CD14-positive monocyte (primary cell): ENCODE data around the gene TMEM222. TPM values are rescaled to one million over a fixed set of nuclear protein-coding genes. Genes with fewer than 3 reads are reported as not detected.

Experiments used
- DNase-seq, 3 donors: peaks; one replicate each; pipeline ENCODE4 v3.0.0-alpha.2; 2011 to 2022
- H2AFZ ChIP-seq: 2 replicates; pipeline ENCODE4 v1.6.0; 2012; ENCODE audit warnings: mild to moderate bottlenecking, low read depth, low read length, inconsistent platforms; ENCODE audit not compliant: insufficient read depth, poor library complexity, severe bottlenecking
- H3K27ac ChIP-seq, 2 donors: 1 replicate in 1 of 2; 2 replicates in 1 of 2; pipeline ENCODE4 v1.5.1; 2012 to 2013; ENCODE audit warnings: low read length in 2 of 2, control low read depth in 1 of 2, inconsistent platforms in 1 of 2, low read depth in 1 of 2, mild to moderate bottlenecking in 1 of 2
- H3K27me3 ChIP-seq, 2 donors: one replicate each; pipeline versions ENCODE4 v1.6.0 to v1.6.1; 2011 to 2013; ENCODE audit warnings: low read length in 2 of 2; ENCODE audit not compliant: control insufficient read depth in 2 of 2, insufficient read depth in 2 of 2
- H3K36me3 ChIP-seq, 2 donors: replicated peaks in 1 of 2; 1 replicate in 1 of 2; 2 replicates in 1 of 2; pipeline versions ENCODE4 v1.5.1 to v1.6.1; 2012 to 2013; ENCODE audit warnings: low read length in 2 of 2, control low read depth in 1 of 2, inconsistent platforms in 1 of 2, mild to moderate bottlenecking in 1 of 2; ENCODE audit not compliant: insufficient read depth in 2 of 2, control insufficient read depth in 1 of 2
- H3K4me1 ChIP-seq, 2 donors: 1 replicate in 1 of 2; 2 replicates in 1 of 2; pipeline versions ENCODE4 v1.5.1 to v1.6.1; 2012 to 2013; ENCODE audit warnings: low read length in 2 of 2, control low read depth in 1 of 2, inconsistent platforms in 1 of 2, mild to moderate bottlenecking in 1 of 2, moderate library complexity in 1 of 2; ENCODE audit not compliant: insufficient read depth in 2 of 2, control insufficient read depth in 1 of 2
- H3K4me2 ChIP-seq: replicated peaks from 2 replicates; pipeline ENCODE3; 2012; ENCODE audit warnings: low read length, moderate library complexity, mild to moderate bottlenecking; ENCODE audit not compliant: poor library complexity, severe bottlenecking; ENCODE audit errors: extremely low read depth
- H3K4me3 ChIP-seq, 3 experiments: fragments of 200-600 bp in 1 of 3; sonication (generic) in 1 of 3; replicated peaks in 1 of 3; 1 replicate in 2 of 3; 2 replicates in 1 of 3; pipeline ENCODE4 v1.5.1; 2011 to 2013; ENCODE audit warnings: low read length in 3 of 3, mild to moderate bottlenecking in 3 of 3, control low read depth in 2 of 3, low read depth in 2 of 3, inconsistent platforms in 1 of 3, moderate library complexity in 1 of 3
- H3K79me2 ChIP-seq: 2 replicates; pipeline ENCODE4 v1.6.0; 2012; ENCODE audit warnings: mild to moderate bottlenecking, control low read depth, inconsistent platforms, low read length, moderate library complexity; ENCODE audit not compliant: insufficient read depth
- H3K9ac ChIP-seq: 2 replicates; pipeline ENCODE4 v1.6.0; 2017; ENCODE audit warnings: low read length, mild to moderate bottlenecking; ENCODE audit not compliant: insufficient read depth, poor library complexity, severe bottlenecking
- H3K9me3 ChIP-seq, 2 donors: replicated peaks in 1 of 2; 1 replicate in 1 of 2; 2 replicates in 1 of 2; pipeline versions ENCODE4 v1.5.1 to v1.6.1; 2012 to 2013; ENCODE audit warnings: low read length in 2 of 2, control low read depth in 1 of 2; ENCODE audit not compliant: control insufficient read depth in 1 of 2, insufficient read depth in 1 of 2
- H4K20me1 ChIP-seq: 2 replicates; pipeline ENCODE4 v1.6.0; 2012; ENCODE audit warnings: mild to moderate bottlenecking, low read length, control low read depth, moderate library complexity; ENCODE audit not compliant: insufficient read depth
- H3K27ac Mint-ChIP-seq, 7 donors: one replicate each; pipeline ENCODE4 v1.8.0; 2020; ENCODE audit warnings: mild to moderate bottlenecking in 7 of 7, mixed read lengths in 7 of 7, moderate library complexity in 6 of 7, inconsistent platforms in 2 of 7
- H3K27me3 Mint-ChIP-seq, 3 donors: one replicate each; pipeline ENCODE4 v1.8.0; 2021 to 2022; ENCODE audit warnings: low read depth in 3 of 3, mild to moderate bottlenecking in 3 of 3, mixed read lengths in 3 of 3, moderate library complexity in 3 of 3, inconsistent platforms in 1 of 3
- H3K36me3 Mint-ChIP-seq, 2 donors: one replicate each; pipeline ENCODE4 v1.8.0; 2020; ENCODE audit warnings: mixed read lengths in 2 of 2, inconsistent platforms in 1 of 2, mild to moderate bottlenecking in 1 of 2
- H3K4me1 Mint-ChIP-seq: one replicate; pipeline ENCODE4 v1.8.0; 2020; ENCODE audit warnings: mild to moderate bottlenecking, mixed read lengths
- H3K4me3 Mint-ChIP-seq, 2 donors: one replicate each; pipeline ENCODE4 v1.8.0; 2020; ENCODE audit warnings: mild to moderate bottlenecking in 2 of 2, mixed read lengths in 2 of 2, moderate library complexity in 1 of 2
- H3K9me3 Mint-ChIP-seq, 7 donors: one replicate each; pipeline ENCODE4 v1.8.0; 2020 to 2022; ENCODE audit warnings: mixed read lengths in 7 of 7, mild to moderate bottlenecking in 6 of 7, moderate library complexity in 6 of 7, inconsistent platforms in 2 of 7
- WGBS: methylation state at CpG from one replicate; pipeline ENCODE4 v1.1.5; 2013; ENCODE audit warnings: missing lambda C conversion rate; ENCODE audit not compliant: insufficient coverage; 5-methylcytosine and 5-hydroxymethylcytosine counted together
- intact Hi-C, 2 donors: fragments of 100-400 bp; cut with micrococcal nuclease; formaldehyde crosslinking; loops; one replicate each; pipeline versions ENCODE4 v1.15.0 to v1.15.1; 2023
- polyA plus RNA-seq, 3 donors: library from polyadenylated mRNA; depleted of rRNA in 1 of 3; unstranded in 2 of 3; stranded (reverse) in 1 of 3; fragments of 300-500 nt in 2 of 3; fragments of >200 nt in 1 of 3; fragmentation: Illumina TruSeq in 2 of 3; gene quantifications; 1 replicate in 2 of 3; 2 replicates in 1 of 3; pipeline ENCODE4 v1.2.3, GENCODE V29; 2012 to 2021
- TF ChIP-seq, protein P1 (sequence below): fragments of 200-600 bp; IDR thresholded peaks from one replicate; pipeline ENCODE4 v1.8.0; 2022; ENCODE audit warnings: antibody characterized with exemption, mild to moderate bottlenecking

The TMEM222 gene
- polyA plus RNA-seq, 3 donors: 23.2 to 29.0 (median 24.6) TPM

DNA sequence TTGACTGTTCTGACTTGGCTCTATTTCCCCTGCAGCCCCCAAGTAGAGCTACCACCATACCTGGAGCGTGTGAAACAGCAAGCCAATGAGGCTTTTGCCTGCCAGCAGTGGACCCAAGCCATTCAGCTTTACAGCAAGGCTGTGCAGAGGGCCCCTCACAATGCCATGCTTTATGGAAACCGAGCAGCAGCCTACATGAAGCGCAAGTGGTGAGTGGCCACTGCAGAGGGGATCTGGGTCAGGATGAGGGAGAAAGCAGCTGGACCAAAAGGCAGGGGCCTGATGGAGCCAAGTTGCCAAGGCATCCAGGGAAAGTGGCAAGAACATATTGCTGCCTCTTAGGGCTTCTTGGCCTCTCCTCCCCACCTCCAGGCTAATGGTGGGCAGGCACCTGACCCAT is 24.1 kb upstream of the TMEM222 start:
- Histone ChIP-seq H3K9ac (no peak overlapping the region), H3K9me3 (no peaks in the 10 kb centered on the region), H2AFZ (no peak overlapping the region), H3K27me3 (no peaks in the 10 kb centered on the region), H3K4me1 (peaks cover 25 to 26% of the 10 kb centered on the region in 2 donors), H3K36me3 (peaks cover 67 to 86% of the 10 kb centered on the region in 2 donors), H3K4me3 (no peak overlapping the region), H3K27ac (peak overlapping the region in 1 of 2 donors; percentile 15), H3K4me2 (no peak overlapping the region), H3K79me2 (no peaks in the 10 kb centered on the region), H4K20me1 (peaks cover 34% of the 10 kb centered on the region)
- intact Hi-C loops: loop anchor here in 1 of 2 donors (10.0 kb wide), 1 partner anchor 253 kb away; no protein-coding TSS in a partner anchor
- Mint-ChIP-seq H3K4me1 (peaks cover 23% of the 10 kb centered on the region), H3K36me3 (peaks cover 74 to 88% of the 10 kb centered on the region in 2 donors), H3K4me3 (no peak overlapping the region), H3K9me3 (no peaks in the 10 kb centered on the region), H3K27ac (no peak overlapping the region), H3K27me3 (no peaks in the 10 kb centered on the region)
- TF ChIP-seq, protein P1, sequence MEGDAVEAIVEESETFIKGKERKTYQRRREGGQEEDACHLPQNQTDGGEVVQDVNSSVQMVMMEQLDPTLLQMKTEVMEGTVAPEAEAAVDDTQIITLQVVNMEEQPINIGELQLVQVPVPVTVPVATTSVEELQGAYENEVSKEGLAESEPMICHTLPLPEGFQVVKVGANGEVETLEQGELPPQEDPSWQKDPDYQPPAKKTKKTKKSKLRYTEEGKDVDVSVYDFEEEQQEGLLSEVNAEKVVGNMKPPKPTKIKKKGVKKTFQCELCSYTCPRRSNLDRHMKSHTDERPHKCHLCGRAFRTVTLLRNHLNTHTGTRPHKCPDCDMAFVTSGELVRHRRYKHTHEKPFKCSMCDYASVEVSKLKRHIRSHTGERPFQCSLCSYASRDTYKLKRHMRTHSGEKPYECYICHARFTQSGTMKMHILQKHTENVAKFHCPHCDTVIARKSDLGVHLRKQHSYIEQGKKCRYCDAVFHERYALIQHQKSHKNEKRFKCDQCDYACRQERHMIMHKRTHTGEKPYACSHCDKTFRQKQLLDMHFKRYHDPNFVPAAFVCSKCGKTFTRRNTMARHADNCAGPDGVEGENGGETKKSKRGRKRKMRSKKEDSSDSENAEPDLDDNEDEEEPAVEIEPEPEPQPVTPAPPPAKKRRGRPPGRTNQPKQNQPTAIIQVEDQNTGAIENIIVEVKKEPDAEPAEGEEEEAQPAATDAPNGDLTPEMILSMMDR: no peak
- WGBS: 100% methylated on average over 1 of the region's 3 CpGs
- no peak for DNase-seq

- H3K27me3 Mint-ChIP-seq: no peaks in the 10 kb centered on the region
Observed at GRCh38 chr1:27298632-27299384, 23.2 kb upstream of the TMEM222 start.

More at GRCh38 chr1:27298632-27299384, 23.2 kb upstream of the TMEM222 start:
- Histone ChIP-seq H3K36me3 (peaks cover 68 to 90% of the 10 kb centered on the region in 2 donors), H3K4me3 (no peak overlapping the region), H3K79me2 (no peaks in the 10 kb centered on the region), H3K27me3 (no peaks in the 10 kb centered on the region), H3K27ac (peak overlapping the region; percentile 75 to 84), H3K4me1 (peaks cover 25 to 26% of the 10 kb centered on the region in 2 donors), H3K9me3 (no peaks in the 10 kb centered on the region), H3K4me2 (no peak overlapping the region), H2AFZ (no peak overlapping the region), H4K20me1 (peaks cover 34% of the 10 kb centered on the region), H3K9ac (peak overlapping the region; percentile 37)
- Mint-ChIP-seq H3K36me3 (peaks cover 76 to 89% of the 10 kb centered on the region in 2 donors), H3K4me3 (no peak overlapping the region), H3K9me3 (no peaks in the 10 kb centered on the region), H3K27ac (peak overlapping the region in 6 of 7 donors; percentile 72 to 92 (median 89)), H3K4me1 (peaks cover 23% of the 10 kb centered on the region)
- no peak for DNase-seq
- 98% methylated on average over 7 of the region's 8 CpGs for WGBS
- intact Hi-C loops: loop anchor here in 1 of 2 donors (10.0 kb wide), 1 partner anchor 254 kb away; no protein-coding TSS in a partner anchor
- TF ChIP-seq, protein P1: no peak
